ENCODE measurements around the gene FNTB.

Gene FNTB

GRCh38 chr14:64990939-64991338 lies 4.2 kb downstream of the FNTB start:
- no peak for DNase-seq (ENCODE audit: low read depth)
- no peak overlapping the region for H3K4me3 ChIP-seq (replicated peaks; ENCODE audit: low read depth, low read length)
- TF ChIP-seq CTCF (IDR thresholded peaks at IDR 0.05; ENCODE audit: low read length, missing control alignments) = no peak

- DNase-seq (ENCODE audit: low read depth) = no peak
- H3K4me3 ChIP-seq (replicated peaks; ENCODE audit: low read depth, low read length) = no peak overlapping the region
- TF ChIP-seq CTCF (IDR thresholded peaks at IDR 0.05; ENCODE audit: low read length, missing control alignments) = no peak
Observed at GRCh38 chr14:64992328-64992885, 5.7 kb downstream of the FNTB start.

- peak overlapping the region; percentile 31 for H3K4me3 ChIP-seq (replicated peaks; ENCODE audit: low read depth, low read length)
- peak; percentile 65 for DNase-seq (ENCODE audit: low read depth)
- no peak for TF ChIP-seq CTCF (IDR thresholded peaks at IDR 0.05; ENCODE audit: low read length, missing control alignments)
Observed at GRCh38 chr14:64993266-64993930, 6.7 kb downstream of the FNTB start.

GRCh38 chr14:64994540-64994939 lies 7.8 kb downstream of the FNTB start:
- DNase-seq (ENCODE audit: low read depth) = no peak
- TF ChIP-seq CTCF (IDR thresholded peaks at IDR 0.05; ENCODE audit: low read length, missing control alignments) = no peak
- H3K4me3 ChIP-seq (replicated peaks; ENCODE audit: low read depth, low read length) = no peak overlapping the region

- H3K4me3 ChIP-seq (replicated peaks; ENCODE audit: low read depth, low read length) = no peak overlapping the region
- DNase-seq (ENCODE audit: low read depth) = no peak
- TF ChIP-seq CTCF (IDR thresholded peaks at IDR 0.05; ENCODE audit: low read length, missing control alignments) = no peak
Observed at GRCh38 chr14:64995291-64995690, 8.6 kb downstream of the FNTB start.

- no peak for TF ChIP-seq CTCF (IDR thresholded peaks at IDR 0.05; ENCODE audit: low read length, missing control alignments)
- no peak overlapping the region for H3K4me3 ChIP-seq (replicated peaks; ENCODE audit: low read depth, low read length)
- DNase-seq (ENCODE audit: low read depth) = no peak
Observed at GRCh38 chr14:64997108-64997794, 10.6 kb downstream of the FNTB start.
